Activated CD4-positive, alpha-beta T cell treated with anti-CD3 and anti-CD28 coated beads, Interleukin-2, Interleukin-6, amounts not matched to agents 100 ng/mL and 50 ng/mL, durations not matched to agents 16 hours and 8 hours (primary cell): ENCODE measurements around the gene SIAH2.
A peak's percentile ranks its signal among the peaks of the same experiment; 100 is the strongest.

Source experiments
- DNase-seq: peaks from one replicate; pipeline ENCODE4 v3.0.0-alpha.2; 2020

Gene SIAH2

DNA sequence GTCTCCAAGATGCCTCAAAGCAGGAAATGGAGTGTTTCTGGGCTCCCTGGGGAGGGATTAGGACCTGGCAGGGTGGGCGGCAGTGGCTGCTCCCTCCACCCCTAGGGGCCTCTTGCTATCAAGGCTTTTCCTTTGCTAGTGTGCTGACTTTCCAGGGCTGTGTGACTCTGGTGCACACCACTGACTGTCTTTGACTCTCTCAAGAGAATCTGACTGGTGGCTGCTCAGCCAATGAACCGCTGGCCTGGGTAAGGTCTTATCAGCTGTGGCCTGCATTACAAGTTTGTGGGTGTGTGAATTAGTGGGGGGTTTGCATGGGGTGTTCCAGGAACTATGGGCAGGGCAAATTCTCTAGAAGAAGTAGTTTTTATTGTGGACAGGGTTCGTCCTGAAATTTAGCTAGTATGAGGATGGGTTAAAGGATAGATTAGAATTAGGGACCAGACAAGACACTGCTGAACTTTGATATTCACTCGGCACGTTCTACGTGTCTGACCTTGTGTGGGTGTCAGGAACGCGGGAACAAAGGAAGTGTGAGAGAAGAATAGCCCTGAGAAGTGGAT is 29.5 kb downstream of the SIAH2 start:
- no peak for DNase-seq

DNA sequence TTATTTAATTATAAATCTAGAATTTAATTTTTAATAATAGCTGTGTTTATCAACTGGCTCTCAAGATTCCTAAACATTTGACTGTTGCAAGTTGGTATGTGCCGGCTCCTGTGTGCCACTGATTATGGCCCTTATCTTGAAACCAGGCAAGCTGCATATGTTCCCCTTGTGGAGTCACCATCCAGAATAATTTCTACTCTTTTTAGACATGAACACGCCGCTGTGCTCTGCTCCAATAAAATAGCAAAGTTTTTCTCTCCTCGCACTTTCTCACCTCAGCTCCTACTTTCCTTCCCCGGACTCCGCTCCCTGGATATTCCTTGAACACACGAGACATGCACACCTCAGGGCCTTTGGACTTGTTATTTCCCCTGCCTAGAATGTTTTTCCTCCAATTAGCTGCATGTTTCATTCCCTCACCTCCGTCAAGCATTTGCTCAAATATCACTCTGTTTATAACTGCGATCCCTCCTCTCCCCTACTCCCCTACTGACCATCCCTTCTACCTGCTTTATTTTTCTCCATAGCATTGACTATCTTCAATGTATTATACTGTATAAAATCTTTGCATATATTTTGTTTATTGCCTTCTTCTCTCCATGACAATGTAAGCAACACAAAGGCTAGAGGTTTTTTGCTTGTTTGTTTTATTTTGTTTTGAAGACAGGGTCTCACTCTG is 33.1 kb downstream of the SIAH2 start:
- DNase-seq = no peak

GRCh38 chr3:150727653-150728502 is 35.1 kb downstream of the SIAH2 start:
- no peak for DNase-seq

GRCh38 chr3:150725548-150725947 is 37.4 kb downstream of the SIAH2 start:
- no peak for DNase-seq

GRCh38 chr3:150723946-150724345 is 39.0 kb downstream of the SIAH2 start:
- DNase-seq = no peak

- DNase-seq = no peak
Measured at GRCh38 chr3:150722267-150722666, 40.7 kb downstream of the SIAH2 start.

- peak; percentile 79 for DNase-seq
Measured at GRCh38 chr3:150721285-150722130, 41.5 kb downstream of the SIAH2 start.

GRCh38 chr3:150720444-150720843 is 42.5 kb downstream of the SIAH2 start:
- DNase-seq = no peak

DNA sequence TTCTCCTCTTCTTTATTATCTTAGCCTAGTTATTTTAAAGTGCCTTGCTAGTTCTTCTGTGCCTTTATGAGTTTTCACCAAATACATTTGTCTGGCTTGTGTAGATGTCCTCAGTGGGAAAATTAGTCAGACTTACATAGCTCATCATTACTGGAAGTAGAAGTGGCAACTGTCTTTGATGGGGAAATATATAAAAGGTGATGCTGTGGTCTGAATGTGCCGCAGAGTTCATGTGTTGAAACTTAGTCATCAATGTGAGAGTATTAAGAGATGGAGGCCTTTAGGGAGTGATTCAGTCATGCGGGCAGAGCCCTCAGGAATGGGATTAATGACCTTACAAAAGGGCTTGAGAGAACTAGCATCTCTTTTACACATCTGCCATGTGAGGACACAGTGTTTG is 52.9 kb downstream of the SIAH2 start:
- no peak for DNase-seq

DNA sequence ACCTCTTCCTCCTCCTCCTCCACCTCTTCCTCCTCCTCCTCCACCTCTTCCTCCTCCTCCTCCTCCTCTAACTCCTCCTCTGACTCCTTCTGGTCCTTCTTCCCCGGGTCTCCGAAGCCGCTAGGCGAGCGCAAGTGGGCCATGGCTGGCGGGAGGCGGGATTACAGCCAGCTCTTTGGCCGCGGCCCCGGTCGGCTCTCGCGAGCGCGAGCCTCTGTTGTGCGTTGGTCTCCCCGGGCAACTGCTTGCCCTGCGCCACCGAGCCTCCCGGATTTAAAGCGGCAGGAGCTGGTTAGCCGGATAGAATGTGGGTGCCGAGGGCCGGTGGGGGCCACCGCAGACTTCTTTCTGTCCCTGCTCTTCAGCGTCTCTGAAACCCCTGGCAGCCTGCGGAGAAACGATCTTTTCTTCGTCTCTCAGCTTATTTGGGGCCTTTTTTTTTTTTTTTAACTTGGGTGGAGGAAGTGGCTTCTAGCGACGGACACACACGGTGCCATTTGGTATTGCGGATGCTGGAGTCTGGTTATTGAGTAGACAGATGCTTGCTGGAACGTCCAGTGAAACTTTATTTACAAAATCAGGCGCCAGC is 59.1 kb downstream of the SIAH2 start, which contains the start of gene ERICH6:
Gene ERICH6 (minus strand): TSS at position 165 of the 589 bp plus-strand sequence. CDS start 22 bp downstream, at position 143.
- peak; percentile 93 for DNase-seq

- no peak for DNase-seq
Measured at GRCh38 chr3:150703299-150703755, 59.6 kb downstream of the SIAH2 start.

DNA sequence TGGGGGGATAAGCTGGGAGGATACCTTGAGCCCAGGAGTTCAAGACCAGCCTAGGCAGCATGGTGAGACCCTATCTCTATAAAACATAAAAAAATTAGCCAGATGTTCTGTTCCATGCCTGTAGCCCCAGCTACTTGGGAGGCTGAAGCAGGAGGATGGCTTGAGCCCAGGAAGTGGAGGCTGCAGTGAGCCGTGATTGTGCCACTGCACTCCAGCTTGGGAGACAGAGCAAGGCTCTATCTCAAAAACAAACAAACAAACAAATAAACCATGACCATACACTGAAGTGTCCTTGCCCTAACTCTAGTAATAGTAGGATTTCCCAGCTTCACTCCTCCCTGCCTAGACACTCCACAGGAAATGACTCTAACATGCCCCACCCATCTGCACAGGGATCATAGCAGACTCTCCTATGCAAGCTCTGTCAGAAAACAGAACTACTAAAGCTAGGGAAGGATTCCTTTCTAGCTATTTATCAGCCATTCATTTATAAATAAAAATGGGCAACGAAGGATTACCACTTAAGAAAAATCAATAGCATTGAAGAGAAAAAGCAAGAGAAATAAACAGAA is 63.8 kb downstream of the SIAH2 start:
- no peak for DNase-seq

DNA sequence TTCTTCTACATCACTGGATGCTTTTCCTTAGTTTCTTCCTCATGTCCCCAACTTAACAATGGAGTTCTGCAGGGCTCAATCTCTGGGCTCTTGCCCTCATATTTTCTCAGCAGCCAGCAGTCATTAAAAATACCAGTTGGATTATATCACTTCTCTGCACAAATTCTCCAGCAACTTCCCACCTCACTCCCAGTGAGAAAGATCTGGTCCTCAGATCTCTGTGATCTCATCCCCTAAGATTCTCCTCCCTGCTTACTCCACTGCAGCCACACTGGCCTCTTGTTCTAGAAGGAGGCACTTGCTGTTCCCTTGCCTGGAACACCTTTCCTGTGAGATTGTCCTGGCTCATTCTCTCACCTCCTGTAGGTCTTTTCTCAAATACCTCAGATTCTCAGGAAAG is 65.3 kb downstream of the SIAH2 start:
- no peak for DNase-seq

- no peak for DNase-seq
Measured at GRCh38 chr3:150691414-150692040, 71.4 kb downstream of the SIAH2 start.
